ENCODE measurements around the gene TNPO2.

DNA sequence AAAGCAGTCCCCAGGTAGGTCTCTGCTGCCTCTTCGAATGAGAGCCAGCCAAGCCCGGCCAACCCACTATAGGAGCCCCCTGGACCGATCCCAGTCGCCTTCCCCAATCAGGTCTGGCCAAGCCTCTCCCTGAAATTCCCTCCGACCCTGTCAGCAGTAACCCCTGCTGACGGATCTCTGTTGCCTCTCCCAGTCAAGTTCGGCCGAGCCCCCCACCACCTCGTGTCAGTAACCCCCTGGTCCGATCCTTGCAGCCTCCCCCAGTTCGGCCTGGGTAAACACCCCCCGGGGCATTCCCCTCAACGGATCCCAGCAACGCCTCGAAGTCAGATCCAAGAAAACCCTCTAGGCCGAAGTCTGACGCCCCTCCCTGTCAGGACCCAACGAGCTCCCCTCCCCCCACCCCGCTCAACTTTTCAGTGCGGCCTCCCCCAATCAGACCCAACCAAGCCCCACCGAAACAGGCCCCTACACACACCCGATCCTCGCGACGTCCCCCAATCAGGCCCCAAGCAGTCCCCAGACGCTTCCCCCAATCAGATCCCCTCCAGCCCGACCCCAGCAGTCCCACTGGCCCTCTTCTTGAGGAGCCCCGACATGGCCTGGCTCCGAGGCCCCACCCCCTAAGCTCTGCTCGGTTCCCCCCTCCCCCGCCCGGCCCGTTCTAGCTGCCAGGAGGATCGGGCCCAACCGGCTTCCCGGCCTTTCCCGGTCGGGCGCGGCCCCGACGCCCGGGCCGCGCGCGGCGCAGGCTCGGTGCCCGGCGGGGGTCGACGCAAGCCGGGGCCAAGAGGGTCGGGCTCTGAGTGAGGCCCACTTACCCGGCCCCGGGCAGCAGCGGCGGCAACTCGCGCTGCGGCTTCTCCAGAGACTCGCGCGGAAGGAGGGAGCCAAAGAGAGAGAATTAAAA lies 1.8 kb downstream of the TNPO2 start:
- no peak for TF ChIP-seq POLR2AphosphoS5 (IDR thresholded peaks at IDR 0.05; ENCODE audit: low read depth, low read length)
- TF ChIP-seq SIN3A (IDR thresholded peaks at IDR 0.05; ENCODE audit: borderline replicate concordance, insufficient read depth, low read length) = no peak
- TF ChIP-seq TAF1 (IDR thresholded peaks at IDR 0.05; ENCODE audit: borderline replicate concordance, insufficient read depth, low read length) = no peak
- TF ChIP-seq, protein P1, sequence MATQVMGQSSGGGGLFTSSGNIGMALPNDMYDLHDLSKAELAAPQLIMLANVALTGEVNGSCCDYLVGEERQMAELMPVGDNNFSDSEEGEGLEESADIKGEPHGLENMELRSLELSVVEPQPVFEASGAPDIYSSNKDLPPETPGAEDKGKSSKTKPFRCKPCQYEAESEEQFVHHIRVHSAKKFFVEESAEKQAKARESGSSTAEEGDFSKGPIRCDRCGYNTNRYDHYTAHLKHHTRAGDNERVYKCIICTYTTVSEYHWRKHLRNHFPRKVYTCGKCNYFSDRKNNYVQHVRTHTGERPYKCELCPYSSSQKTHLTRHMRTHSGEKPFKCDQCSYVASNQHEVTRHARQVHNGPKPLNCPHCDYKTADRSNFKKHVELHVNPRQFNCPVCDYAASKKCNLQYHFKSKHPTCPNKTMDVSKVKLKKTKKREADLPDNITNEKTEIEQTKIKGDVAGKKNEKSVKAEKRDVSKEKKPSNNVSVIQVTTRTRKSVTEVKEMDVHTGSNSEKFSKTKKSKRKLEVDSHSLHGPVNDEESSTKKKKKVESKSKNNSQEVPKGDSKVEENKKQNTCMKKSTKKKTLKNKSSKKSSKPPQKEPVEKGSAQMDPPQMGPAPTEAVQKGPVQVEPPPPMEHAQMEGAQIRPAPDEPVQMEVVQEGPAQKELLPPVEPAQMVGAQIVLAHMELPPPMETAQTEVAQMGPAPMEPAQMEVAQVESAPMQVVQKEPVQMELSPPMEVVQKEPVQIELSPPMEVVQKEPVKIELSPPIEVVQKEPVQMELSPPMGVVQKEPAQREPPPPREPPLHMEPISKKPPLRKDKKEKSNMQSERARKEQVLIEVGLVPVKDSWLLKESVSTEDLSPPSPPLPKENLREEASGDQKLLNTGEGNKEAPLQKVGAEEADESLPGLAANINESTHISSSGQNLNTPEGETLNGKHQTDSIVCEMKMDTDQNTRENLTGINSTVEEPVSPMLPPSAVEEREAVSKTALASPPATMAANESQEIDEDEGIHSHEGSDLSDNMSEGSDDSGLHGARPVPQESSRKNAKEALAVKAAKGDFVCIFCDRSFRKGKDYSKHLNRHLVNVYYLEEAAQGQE (IDR thresholded peaks at IDR 0.05; ENCODE audit: insufficient read depth in 1 of 2, low read depth in 2 of 2, low read length in 2 of 2) = no peak
- TF ChIP-seq FOXP2 (optimal IDR thresholded peaks at IDR 0.05; ENCODE audit: borderline replicate concordance, extremely low read depth, extremely low read length, insufficient read depth) = no peak
